Smooth muscle cell (in vitro differentiated cells): Measurements from ENCODE around the gene ODAD3. TPM values are rescaled to one million over a fixed set of nuclear protein-coding genes. Genes with fewer than 3 reads are reported as not detected.

Experiments
- DNase-seq: peaks from one replicate; lab custom pipeline; 2025; ENCODE audit not compliant: unreplicated experiment; lab: John Stamatoyannopoulos, UW
- H2AFZ ChIP-seq: fragments of 200-600 bp; sonication (generic); 2 replicates; pipeline ENCODE4 v1.6.0; 2016; ENCODE audit warnings: antibody characterized with exemption, low read depth, mild to moderate bottlenecking
- H3F3A ChIP-seq: fragments of 200-600 bp; sonication (generic); 2 replicates; pipeline ENCODE4 v1.6.0; 2017; ENCODE audit warnings: antibody characterized with exemption, low read depth
- H3K27ac ChIP-seq: fragments of 200-600 bp; sonication (generic); 2 replicates; pipeline ENCODE4 v1.5.1; 2016; ENCODE audit warnings: low read depth, mild to moderate bottlenecking
- H3K27me3 ChIP-seq: fragments of 200-600 bp; sonication (generic); 2 replicates; pipeline ENCODE4 v1.6.1; 2016; ENCODE audit warnings: low read depth, mild to moderate bottlenecking
- H3K36me3 ChIP-seq: fragments of 200-600 bp; sonication (generic); 2 replicates; pipeline ENCODE4 v1.5.1; 2016; ENCODE audit warnings: low read depth
- H3K4me1 ChIP-seq: fragments of 200-600 bp; sonication (generic); 2 replicates; pipeline ENCODE4 v1.5.1; 2016; ENCODE audit warnings: low read depth
- H3K4me2 ChIP-seq: fragments of 200-600 bp; sonication (generic); 2 replicates; pipeline ENCODE4 v1.6.0; 2016; ENCODE audit warnings: mild to moderate bottlenecking
- H3K4me3 ChIP-seq: fragments of 200-600 bp; sonication (generic); 2 replicates; pipeline ENCODE4 v1.5.1; 2016; ENCODE audit warnings: mild to moderate bottlenecking
- H3K79me2 ChIP-seq: fragments of 200-600 bp; sonication (generic); 2 replicates; pipeline ENCODE4 v1.6.0; 2016; ENCODE audit warnings: low read depth, mild to moderate bottlenecking
- H3K9ac ChIP-seq: fragments of 200-600 bp; sonication (generic); 2 replicates; pipeline ENCODE4 v1.6.0; 2016; ENCODE audit warnings: low read depth
- H3K9me3 ChIP-seq: fragments of 200-600 bp; sonication (generic); replicated peaks from 2 replicates; pipeline ENCODE4 v1.5.1; 2016; ENCODE audit warnings: low read depth
- H4K20me1 ChIP-seq: fragments of 200-600 bp; sonication (generic); 2 replicates; pipeline ENCODE4 v1.6.0; 2016; ENCODE audit warnings: low read depth
- WGBS: methylation state at CpG from one replicate; pipeline ENCODE4 v1.1.7; 2016; ENCODE audit warnings: low lambda C conversion rate; 5-methylcytosine and 5-hydroxymethylcytosine counted together
- polyA plus RNA-seq: library from polyadenylated mRNA; unstranded; fragments of >200 nt; fragmentation: Nextera tagmentation; extraction: Ambion mirVana; gene quantifications from 2 replicates; pipeline ENCODE4 v1.2.1, GENCODE V29; 2016
- total RNA-seq: library from RNA; depleted of rRNA; stranded (reverse); fragments of >200 nt; gene quantifications from 2 replicates; pipeline ENCODE4 v1.2.3, GENCODE V29; 2014
- TF ChIP-seq, protein P1 (sequence below): fragments of 200-600 bp; sonication (generic); IDR thresholded peaks from 2 replicates; pipeline ENCODE4 v1.5.1; 2017; ENCODE audit warnings: borderline replicate concordance, mild to moderate bottlenecking, antibody characterized with exemption; ENCODE audit not compliant: insufficient read depth, poor library complexity, severe bottlenecking

The ODAD3 gene
- total and polyA plus RNA-seq, 2 experiments from 2014 or later = 5.1 TPM; not detected in 1

DNA sequence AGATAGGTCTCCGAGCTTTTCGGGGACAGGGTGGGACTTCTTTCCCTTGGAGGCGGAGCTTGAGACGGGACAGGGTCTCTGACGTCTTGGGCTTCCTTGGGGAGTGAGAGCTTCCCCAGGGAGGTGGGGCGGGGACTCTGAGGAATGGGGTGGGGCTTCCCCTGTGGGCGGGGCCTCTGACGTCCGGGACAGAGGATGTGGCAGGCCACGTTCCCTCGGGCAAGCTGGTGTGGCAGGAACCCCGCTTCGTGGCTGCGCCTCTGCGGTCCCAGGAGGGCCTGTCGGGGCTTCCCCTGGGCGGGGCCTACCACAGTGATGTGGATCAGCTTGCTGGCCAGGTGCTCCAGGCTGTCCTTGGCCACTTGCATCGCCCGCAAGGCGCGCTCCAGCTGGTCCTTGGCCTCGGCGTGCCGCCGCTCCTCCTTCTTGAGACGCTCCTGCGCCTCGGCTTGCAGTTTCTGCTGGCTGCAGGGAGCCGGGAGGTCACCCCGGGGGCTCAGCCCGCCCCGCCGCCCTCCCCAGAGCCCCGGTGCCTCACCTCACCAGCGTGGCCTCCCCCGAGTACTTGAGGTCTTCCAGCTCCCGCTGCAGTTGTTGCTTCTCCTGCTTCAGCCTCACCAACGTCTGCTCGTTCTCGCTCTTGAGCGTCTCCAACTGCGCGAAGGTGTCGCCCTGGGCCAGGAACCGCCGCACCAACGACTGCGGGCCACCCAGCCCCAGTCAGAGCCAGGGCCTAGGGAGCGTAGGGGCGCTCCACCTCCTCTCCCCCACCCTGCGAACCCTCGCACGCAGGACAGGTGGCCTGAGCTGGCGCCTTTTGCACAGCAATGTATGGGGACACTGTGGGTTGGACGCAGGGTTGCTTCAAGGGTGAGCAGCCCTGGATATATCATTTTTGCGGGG lies 12.5 kb downstream of the ODAD3 start:
- H3F3A ChIP-seq = no peaks in the 10 kb centered on the region
- H3K4me3 ChIP-seq = peak overlapping the region; percentile 17
- H4K20me1 ChIP-seq = no peaks in the 10 kb centered on the region
- DNase-seq = peak; percentile 40
- no peaks in the 10 kb centered on the region for H3K9me3 ChIP-seq
- H3K79me2 ChIP-seq = no peaks in the 10 kb centered on the region
- peaks cover 13% of the 10 kb centered on the region for H3K4me1 ChIP-seq
- peak overlapping the region; percentile 61 for H3K4me2 ChIP-seq
- WGBS = 22% methylated on average over 39 of the region's 56 CpGs
- no peak overlapping the region for H3K27ac ChIP-seq
- no peak overlapping the region for H3K9ac ChIP-seq
- TF ChIP-seq, protein P1, sequence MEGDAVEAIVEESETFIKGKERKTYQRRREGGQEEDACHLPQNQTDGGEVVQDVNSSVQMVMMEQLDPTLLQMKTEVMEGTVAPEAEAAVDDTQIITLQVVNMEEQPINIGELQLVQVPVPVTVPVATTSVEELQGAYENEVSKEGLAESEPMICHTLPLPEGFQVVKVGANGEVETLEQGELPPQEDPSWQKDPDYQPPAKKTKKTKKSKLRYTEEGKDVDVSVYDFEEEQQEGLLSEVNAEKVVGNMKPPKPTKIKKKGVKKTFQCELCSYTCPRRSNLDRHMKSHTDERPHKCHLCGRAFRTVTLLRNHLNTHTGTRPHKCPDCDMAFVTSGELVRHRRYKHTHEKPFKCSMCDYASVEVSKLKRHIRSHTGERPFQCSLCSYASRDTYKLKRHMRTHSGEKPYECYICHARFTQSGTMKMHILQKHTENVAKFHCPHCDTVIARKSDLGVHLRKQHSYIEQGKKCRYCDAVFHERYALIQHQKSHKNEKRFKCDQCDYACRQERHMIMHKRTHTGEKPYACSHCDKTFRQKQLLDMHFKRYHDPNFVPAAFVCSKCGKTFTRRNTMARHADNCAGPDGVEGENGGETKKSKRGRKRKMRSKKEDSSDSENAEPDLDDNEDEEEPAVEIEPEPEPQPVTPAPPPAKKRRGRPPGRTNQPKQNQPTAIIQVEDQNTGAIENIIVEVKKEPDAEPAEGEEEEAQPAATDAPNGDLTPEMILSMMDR = no peak
- H3K27me3 ChIP-seq = peaks cover 9% of the 10 kb centered on the region
- H3K36me3 ChIP-seq = no peaks in the 10 kb centered on the region
- H2AFZ ChIP-seq = peak overlapping the region; percentile 52

GRCh38 chr19:11421371-11422098 lies 13.4 kb downstream of the ODAD3 start:
- H4K20me1 ChIP-seq = no peaks in the 10 kb centered on the region
- TF ChIP-seq, protein P1 = no peak
- peaks cover 13% of the 10 kb centered on the region for H3K4me1 ChIP-seq
- H2AFZ ChIP-seq = peak overlapping the region; percentile 35
- H3F3A ChIP-seq = no peaks in the 10 kb centered on the region
- H3K9ac ChIP-seq = no peak overlapping the region
- H3K4me2 ChIP-seq = peak overlapping the region; percentile 94
- H3K27ac ChIP-seq = no peak overlapping the region
- no peaks in the 10 kb centered on the region for H3K79me2 ChIP-seq
- WGBS = 20% methylated on average over 36 of the region's 36 CpGs
- DNase-seq = peak; percentile 39
- H3K4me3 ChIP-seq = peak overlapping the region; percentile 46
- H3K9me3 ChIP-seq = no peaks in the 10 kb centered on the region
- peaks cover 9% of the 10 kb centered on the region for H3K27me3 ChIP-seq
- H3K36me3 ChIP-seq = no peaks in the 10 kb centered on the region

- Histone ChIP-seq H3K79me2 (no peaks in the 10 kb centered on the region), H2AFZ (peak overlapping the region; percentile 91), H3K4me3 (peak overlapping the region; percentile 46), H3K9ac (no peak overlapping the region), H3K27me3 (peaks cover 9% of the 10 kb centered on the region), H3K4me2 (peak overlapping the region; percentile 94), H3K9me3 (no peaks in the 10 kb centered on the region), H3F3A (no peaks in the 10 kb centered on the region), H3K36me3 (no peaks in the 10 kb centered on the region), H4K20me1 (no peaks in the 10 kb centered on the region), H3K4me1 (peaks cover 13% of the 10 kb centered on the region), H3K27ac (no peak overlapping the region)
- 3% methylated on average over 33 of the region's 46 CpGs for WGBS
- DNase-seq = no peak
- TF ChIP-seq, protein P1 = no peak
These were observed 14.2 kb downstream of the ODAD3 start for GRCh38 chr19:11420429-11421370.
